ENCODE data around the gene KDM4C. TPM values are rescaled to one million over a fixed set of nuclear protein-coding genes. Genes with fewer than 3 reads are reported as not detected.
A peak's percentile ranks its signal among the peaks of the same experiment; 100 is the strongest.

Gene KDM4C
- total RNA-seq, 1 donor from 2014 or later: 11.1 TPM

DNA sequence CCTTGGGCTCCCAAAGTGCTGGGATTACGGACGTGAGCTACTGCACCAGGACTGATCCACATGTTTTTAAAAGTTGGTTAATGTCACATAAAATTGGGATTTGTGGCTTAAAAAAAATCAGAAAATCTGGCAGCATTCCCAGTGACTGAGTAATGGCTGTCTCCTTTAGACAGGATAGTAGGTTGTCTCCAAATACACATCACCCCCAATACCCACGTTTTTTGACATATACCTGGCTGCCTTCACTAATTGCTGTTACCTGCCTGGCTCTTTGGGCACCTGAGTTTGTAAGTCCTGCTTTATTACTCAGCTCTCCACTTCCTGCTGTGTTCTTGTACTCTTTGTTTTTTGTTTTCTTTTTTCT lies 84.8 kb downstream of the KDM4C start:
- Histone ChIP-seq H3F3A (ENCODE audit: low read depth) (no peaks in the 10 kb centered on the region), H3K79me2 (ENCODE audit: low read depth) (no peaks in the 10 kb centered on the region), H3K4me2 (no peak overlapping the region), H2AFZ (replicated peaks) (no peak overlapping the region), H3K4me3 (no peak overlapping the region), H3K27me3 (no peaks in the 10 kb centered on the region), H3K9ac (no peak overlapping the region), H3K36me3 (no peaks in the 10 kb centered on the region), H3K9me3 (ENCODE audit: low read depth) (no peaks in the 10 kb centered on the region), H4K20me1 (ENCODE audit: low read depth) (peaks cover 3% of the 10 kb centered on the region), H3K27ac (no peak overlapping the region), H3K4me1 (no peaks in the 10 kb centered on the region)
- Mint-ChIP-seq H3K4me3 (no peak overlapping the region), H3K27me3 (ENCODE audit: insufficient read depth, low read depth) (no peaks in the 10 kb centered on the region), H3K27ac (peak overlapping the region; percentile 31), H3K36me3 (no peaks in the 10 kb centered on the region), H3K4me1 (peaks cover 7% of the 10 kb centered on the region), H3K9me3 (no peaks in the 10 kb centered on the region)
- no peak for DNase-seq (ENCODE audit: low spot score)
- no peak for TF ChIP-seq EZH2 (IDR thresholded peaks at IDR 0.05)
- TF ChIP-seq, protein P1, sequence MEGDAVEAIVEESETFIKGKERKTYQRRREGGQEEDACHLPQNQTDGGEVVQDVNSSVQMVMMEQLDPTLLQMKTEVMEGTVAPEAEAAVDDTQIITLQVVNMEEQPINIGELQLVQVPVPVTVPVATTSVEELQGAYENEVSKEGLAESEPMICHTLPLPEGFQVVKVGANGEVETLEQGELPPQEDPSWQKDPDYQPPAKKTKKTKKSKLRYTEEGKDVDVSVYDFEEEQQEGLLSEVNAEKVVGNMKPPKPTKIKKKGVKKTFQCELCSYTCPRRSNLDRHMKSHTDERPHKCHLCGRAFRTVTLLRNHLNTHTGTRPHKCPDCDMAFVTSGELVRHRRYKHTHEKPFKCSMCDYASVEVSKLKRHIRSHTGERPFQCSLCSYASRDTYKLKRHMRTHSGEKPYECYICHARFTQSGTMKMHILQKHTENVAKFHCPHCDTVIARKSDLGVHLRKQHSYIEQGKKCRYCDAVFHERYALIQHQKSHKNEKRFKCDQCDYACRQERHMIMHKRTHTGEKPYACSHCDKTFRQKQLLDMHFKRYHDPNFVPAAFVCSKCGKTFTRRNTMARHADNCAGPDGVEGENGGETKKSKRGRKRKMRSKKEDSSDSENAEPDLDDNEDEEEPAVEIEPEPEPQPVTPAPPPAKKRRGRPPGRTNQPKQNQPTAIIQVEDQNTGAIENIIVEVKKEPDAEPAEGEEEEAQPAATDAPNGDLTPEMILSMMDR (IDR thresholded peaks at IDR 0.05): no peak
- no peak for TF ChIP-seq EZH2phosphoT487 (IDR thresholded peaks at IDR 0.05)

DNA sequence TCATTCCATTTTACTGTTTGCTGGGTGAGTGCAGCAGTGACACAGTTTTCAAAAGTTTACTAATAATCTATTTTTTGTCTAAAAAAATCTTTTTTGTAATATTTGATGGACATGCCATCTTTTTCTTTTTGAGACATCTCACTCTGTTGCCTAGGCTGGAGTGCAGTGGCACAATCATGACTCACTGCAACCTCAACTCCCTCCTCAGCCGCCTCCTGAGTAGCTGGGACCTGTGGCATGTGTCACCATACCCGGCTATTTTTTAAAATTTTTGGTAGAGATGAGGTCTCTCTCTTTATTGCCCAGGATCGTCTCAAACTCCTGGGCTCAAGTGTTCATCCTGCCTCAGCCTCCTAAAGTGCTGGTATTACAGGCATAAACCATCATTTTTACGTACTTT lies 86.0 kb downstream of the KDM4C start:
- no peak overlapping the region for H3K4me3 Mint-ChIP-seq
- no peak for TF ChIP-seq EZH2phosphoT487 (IDR thresholded peaks at IDR 0.05)
- TF ChIP-seq, protein P1 (IDR thresholded peaks at IDR 0.05): no peak
- TF ChIP-seq EZH2 (IDR thresholded peaks at IDR 0.05): no peak
- no peaks in the 10 kb centered on the region for H3K27me3 ChIP-seq
- no peaks in the 10 kb centered on the region for H3F3A ChIP-seq (ENCODE audit: low read depth)
- no peaks in the 10 kb centered on the region for H3K9me3 Mint-ChIP-seq
- DNase-seq (ENCODE audit: low spot score): no peak
- H3K36me3 Mint-ChIP-seq: no peaks in the 10 kb centered on the region
- H4K20me1 ChIP-seq (ENCODE audit: low read depth): peaks cover 3% of the 10 kb centered on the region
- no peaks in the 10 kb centered on the region for H3K36me3 ChIP-seq
- H3K4me2 ChIP-seq: no peak overlapping the region
- no peak overlapping the region for H3K27ac Mint-ChIP-seq
- H2AFZ ChIP-seq (replicated peaks): no peak overlapping the region
- H3K27me3 Mint-ChIP-seq (ENCODE audit: insufficient read depth, low read depth): no peaks in the 10 kb centered on the region
- H3K4me1 Mint-ChIP-seq: peaks cover 7% of the 10 kb centered on the region
- no peaks in the 10 kb centered on the region for H3K79me2 ChIP-seq (ENCODE audit: low read depth)
- H3K9me3 ChIP-seq (ENCODE audit: low read depth): no peaks in the 10 kb centered on the region
- H3K27ac ChIP-seq: no peak overlapping the region
- no peak overlapping the region for H3K9ac ChIP-seq
- no peaks in the 10 kb centered on the region for H3K4me1 ChIP-seq
- no peak overlapping the region for H3K4me3 ChIP-seq

DNA sequence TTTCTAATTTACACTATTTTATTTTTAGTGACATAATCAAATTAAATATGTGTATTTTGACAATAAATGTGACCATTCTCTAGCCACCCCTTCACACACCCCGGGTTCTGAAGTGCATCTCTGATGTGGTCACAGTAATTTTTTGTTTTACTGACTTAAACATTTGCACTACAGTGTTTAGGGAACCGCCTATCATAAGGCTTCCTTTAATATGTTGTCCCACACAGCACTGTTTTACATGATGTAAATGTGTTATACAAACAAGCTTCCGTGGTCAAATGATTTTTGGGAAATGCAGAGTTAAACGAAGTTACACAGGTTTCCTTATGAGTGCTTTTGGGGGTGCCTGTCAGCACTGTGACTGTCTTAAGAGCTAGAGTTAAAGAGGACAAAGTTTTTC lies 86.5 kb downstream of the KDM4C start:
- Histone ChIP-seq H3K27me3 (no peaks in the 10 kb centered on the region), H3K27ac (no peak overlapping the region), H4K20me1 (ENCODE audit: low read depth) (peaks cover 3% of the 10 kb centered on the region), H3K9ac (no peak overlapping the region), H3F3A (ENCODE audit: low read depth) (no peaks in the 10 kb centered on the region), H3K9me3 (ENCODE audit: low read depth) (no peaks in the 10 kb centered on the region), H3K4me1 (no peaks in the 10 kb centered on the region), H2AFZ (replicated peaks) (no peak overlapping the region), H3K36me3 (no peaks in the 10 kb centered on the region), H3K79me2 (ENCODE audit: low read depth) (no peaks in the 10 kb centered on the region), H3K4me3 (no peak overlapping the region), H3K4me2 (no peak overlapping the region)
- DNase-seq (ENCODE audit: low spot score): no peak
- Mint-ChIP-seq H3K9me3 (no peaks in the 10 kb centered on the region), H3K36me3 (no peaks in the 10 kb centered on the region), H3K27ac (no peak overlapping the region), H3K4me1 (peaks cover 7% of the 10 kb centered on the region), H3K4me3 (no peak overlapping the region), H3K27me3 (ENCODE audit: insufficient read depth, low read depth) (no peaks in the 10 kb centered on the region)
- TF ChIP-seq EZH2 (IDR thresholded peaks at IDR 0.05): no peak
- no peak for TF ChIP-seq EZH2phosphoT487 (IDR thresholded peaks at IDR 0.05)
- TF ChIP-seq, protein P1 (IDR thresholded peaks at IDR 0.05): no peak

All from neural progenitor cell (in vitro differentiated cells).